Gastrocnemius medialis (tissue), 4 donors: Measurements from ENCODE around the gene BFAR. TPM values are rescaled to one million over a fixed set of nuclear protein-coding genes. Genes with fewer than 3 reads are reported as not detected.

Source experiments
- ATAC-seq, 2 donors: fragments of 150-250 bp; one replicate each; pipeline ENCODE4 v1.9.1; 2016
- DNase-seq, 2 donors: peaks; one replicate each; pipeline ENCODE4 v3.0.0-alpha.2; 2019
- H3K27ac ChIP-seq, 4 donors: fragments of 200-600 bp; sonication (generic); 1 replicate in 1 of 4; 2 replicates in 3 of 4; pipeline ENCODE4 v1.5.1; 2016 to 2018; ENCODE audit warnings: mild to moderate bottlenecking in 2 of 4, moderate library complexity in 1 of 4
- H3K27me3 ChIP-seq, 3 donors: fragments of 200-600 bp; sonication (generic) in 2 of 3; 1 replicate in 1 of 3; 2 replicates in 2 of 3; pipeline versions ENCODE4 v1.5.1 to v1.6.0; 2016 to 2019; ENCODE audit warnings: mild to moderate bottlenecking in 1 of 3, moderate library complexity in 1 of 3
- H3K36me3 ChIP-seq, 2 donors: fragments of 200-600 bp; sonication (generic) in 1 of 2; one replicate each; pipeline ENCODE4 v1.5.1; 2017 to 2018
- H3K4me1 ChIP-seq, 2 donors: fragments of 200-600 bp; sonication (generic) in 1 of 2; one replicate each; pipeline ENCODE4 v1.5.1; 2016 to 2017; ENCODE audit warnings: mild to moderate bottlenecking in 2 of 2
- H3K4me3 ChIP-seq, 4 donors: fragments of 200-600 bp; sonication (generic) in 3 of 4; 1 replicate in 1 of 4; 2 replicates in 3 of 4; pipeline ENCODE4 v1.5.1; 2016 to 2019; ENCODE audit warnings: mild to moderate bottlenecking in 2 of 4
- H3K9me3 ChIP-seq, 3 donors: fragments of 200-600 bp; sonication (generic) in 2 of 3; 1 replicate in 1 of 3; 2 replicates in 2 of 3; pipeline ENCODE4 v1.5.1; 2016 to 2019
- CTCF ChIP-seq, 5 experiments: fragments of 450-650 bp in 3 of 5; fragments of 200-600 bp in 2 of 5; sonication (generic) in 2 of 5; IDR thresholded peaks in 4 of 5; conservative IDR thresholded peaks in 1 of 5; 1 replicate in 4 of 5; 2 replicates in 1 of 5; pipeline ENCODE4 v1.5.1; 2016 to 2019; ENCODE audit warnings: antibody characterized with exemption in 5 of 5, mild to moderate bottlenecking in 3 of 5, moderate library complexity in 3 of 5
- POLR2A ChIP-seq, 2 donors: fragments of 450-650 bp; IDR thresholded peaks; one replicate each; pipeline ENCODE4 v1.6.1; 2017; ENCODE audit warnings: antibody characterized with exemption in 2 of 2, mild to moderate bottlenecking in 2 of 2, moderate library complexity in 2 of 2
- in situ Hi-C, 4 donors: fragments of 200-750 bp; cut with MboI; loops; one replicate each; pipeline versions ENCODE4 v1.15.0 to v1.8.0; 2017; ENCODE audit warnings: low sequenced_read_pairs in 4 of 4
- intact Hi-C: fragments of 100-400 bp; cut with DNase I; formaldehyde crosslinking; loops from one replicate; pipeline ENCODE4 v1.15.1; 2023; ENCODE audit warnings: low total_unique reads
- total RNA-seq, 4 donors: library from RNA; depleted of rRNA; stranded (reverse); fragments of >200 nt; gene quantifications; one replicate each; pipeline versions ENCODE4 v1.1.0 to v1.2.3, GENCODE V29; 2016

BFAR gene
- total RNA-seq, 4 donors from 2014 or later = 39.7 to 103 (median 65.5) TPM

DNA sequence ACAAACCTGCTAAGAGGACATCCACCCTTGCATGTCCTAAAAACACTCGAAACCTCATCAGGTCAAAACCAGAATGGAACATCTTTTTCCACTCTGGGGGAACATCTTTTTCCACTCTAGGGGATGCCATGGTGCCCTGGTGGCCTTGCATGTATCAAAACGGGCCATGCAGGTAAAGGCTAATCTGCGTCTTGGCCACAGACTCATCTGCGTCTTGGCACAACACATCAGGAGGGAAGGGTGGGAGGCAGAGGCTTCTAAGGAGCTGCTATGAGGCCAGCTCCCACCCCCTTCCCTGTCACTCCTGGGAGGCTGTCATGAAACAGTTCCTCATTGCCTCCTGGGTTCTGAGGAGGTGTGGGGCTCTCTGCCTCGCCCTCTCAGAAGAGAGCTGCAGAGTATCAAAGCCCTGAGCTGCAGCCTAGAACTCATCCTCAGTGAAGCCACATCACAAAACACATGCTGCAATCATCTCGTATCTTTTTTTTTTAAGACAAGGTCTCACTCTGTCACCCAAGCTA is 30.2 kb upstream of the BFAR start:
- no peaks in the 10 kb centered on the region for H3K4me1 ChIP-seq
- in situ Hi-C loops = loop anchor here in 1 of 4 donors (10.0 kb wide), 1 partner anchor 678 kb away; the partner anchor contains the start of gene ERCC4
- no peak for TF ChIP-seq CTCF (IDR thresholded peaks at IDR 0.05 in 4 of 5, conservative IDR thresholded peaks at IDR 0.05 in 1 of 5)
- no peak for TF ChIP-seq POLR2A (IDR thresholded peaks at IDR 0.05)
- no peak overlapping the region for H3K27ac ChIP-seq
- intact Hi-C loops = loop anchor here (2.0 kb wide), 1 partner anchor 60 kb away; no protein-coding TSS in a partner anchor
- DNase-seq (no peak), ATAC-seq (no peak)
- no peaks in the 10 kb centered on the region for H3K9me3 ChIP-seq
- H3K4me3 ChIP-seq = no peak overlapping the region
- H3K27me3 ChIP-seq = no peaks in the 10 kb centered on the region
- H3K36me3 ChIP-seq = peaks cover 0 to 71% of the 10 kb centered on the region in 2 donors

DNA sequence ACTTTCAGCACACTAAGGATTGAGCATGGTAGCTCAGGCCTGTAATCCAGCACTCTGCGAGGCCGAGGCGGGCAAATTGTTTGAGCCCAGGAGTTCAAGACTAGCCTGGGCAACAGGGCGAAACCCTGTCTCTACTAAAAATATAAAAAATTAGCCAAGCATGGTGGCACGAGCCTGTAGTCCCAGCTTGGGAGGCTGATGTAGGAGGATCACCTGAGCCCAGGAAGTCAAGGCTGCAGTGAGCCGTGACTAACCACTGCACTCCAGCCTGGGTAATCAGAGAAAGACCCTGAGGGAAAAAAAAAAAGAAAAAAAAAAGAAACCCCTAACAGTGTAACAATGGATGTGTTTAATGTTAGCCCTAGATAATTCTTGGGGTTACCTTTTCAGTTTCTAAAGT is 26.6 kb upstream of the BFAR start:
- no peak for TF ChIP-seq POLR2A (IDR thresholded peaks at IDR 0.05)
- no peak for TF ChIP-seq CTCF (IDR thresholded peaks at IDR 0.05 in 4 of 5, conservative IDR thresholded peaks at IDR 0.05 in 1 of 5)
- H3K4me1 ChIP-seq = no peaks in the 10 kb centered on the region
- in situ Hi-C loops (loop anchor here in 1 of 4 donors (10.0 kb wide), 1 partner anchor 681 kb away; the partner anchor contains the start of gene ERCC4), intact Hi-C loops (no loop called here)
- no peak overlapping the region for H3K27ac ChIP-seq
- H3K27me3 ChIP-seq = no peaks in the 10 kb centered on the region
- DNase-seq (no peak), ATAC-seq (no peak)
- H3K4me3 ChIP-seq = no peak overlapping the region
- H3K9me3 ChIP-seq = no peaks in the 10 kb centered on the region
- peaks cover 4 to 85% of the 10 kb centered on the region in 2 donors for H3K36me3 ChIP-seq

- TF ChIP-seq CTCF (IDR thresholded peaks at IDR 0.05 in 4 of 5, conservative IDR thresholded peaks at IDR 0.05 in 1 of 5) (no peak), POLR2A (IDR thresholded peaks at IDR 0.05) (no peak)
- intact Hi-C loops = no loop called here
- Histone ChIP-seq H3K9me3 (no peaks in the 10 kb centered on the region), H3K4me3 (no peak overlapping the region), H3K27ac (no peak overlapping the region), H3K27me3 (no peaks in the 10 kb centered on the region), H3K36me3 (peaks cover 4 to 90% of the 10 kb centered on the region in 2 donors), H3K4me1 (no peaks in the 10 kb centered on the region)
- in situ Hi-C loops = loop anchor here in 1 of 4 donors (10.0 kb wide), 1 partner anchor 683 kb away; the partner anchor contains the start of gene ERCC4
- no peak for ATAC-seq
- DNase-seq = no peak
Observed at GRCh38 chr16:14608111-14608566, 24.6 kb upstream of the BFAR start.

- ATAC-seq (no peak), DNase-seq (no peak)
- no peak overlapping the region for H3K27ac ChIP-seq
- in situ Hi-C loops = loop anchor here in 1 of 4 donors (10.0 kb wide), 1 partner anchor 684 kb away; the partner anchor contains the start of gene ERCC4
- intact Hi-C loops = no loop called here
- H3K9me3 ChIP-seq = no peaks in the 10 kb centered on the region
- no peaks in the 10 kb centered on the region for H3K27me3 ChIP-seq
- no peak overlapping the region for H3K4me3 ChIP-seq
- peaks cover 4 to 87% of the 10 kb centered on the region in 2 donors for H3K36me3 ChIP-seq
- TF ChIP-seq POLR2A (IDR thresholded peaks at IDR 0.05) = no peak
- no peak for TF ChIP-seq CTCF (IDR thresholded peaks at IDR 0.05 in 4 of 5, conservative IDR thresholded peaks at IDR 0.05 in 1 of 5)
- no peaks in the 10 kb centered on the region for H3K4me1 ChIP-seq
Observed at GRCh38 chr16:14608604-14609003, 24.1 kb upstream of the BFAR start.
